Measurements from ENCODE around the gene NUMA1.

The NUMA1 gene

DNA sequence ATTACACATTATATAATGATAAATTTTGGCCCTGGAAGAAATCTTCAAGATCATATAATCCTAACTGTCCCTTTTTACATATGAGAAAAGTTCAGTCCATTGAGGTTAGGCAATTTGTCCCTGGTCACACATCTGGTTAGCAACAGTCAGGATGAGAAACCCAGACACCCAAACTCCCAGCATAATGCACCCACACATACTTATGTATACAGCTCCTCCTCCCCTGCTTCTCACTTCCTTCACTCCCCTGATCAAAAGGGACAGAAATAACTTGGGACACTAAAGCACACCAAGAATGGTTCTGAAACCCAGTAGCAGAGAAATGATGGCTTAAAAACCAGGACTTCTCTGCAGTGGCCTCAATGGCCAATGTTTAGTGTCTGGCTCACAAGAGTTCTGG is 11.1 kb downstream of the NUMA1 start:
- no peak for DNase-seq (ENCODE audit: extremely low spot score)
- CTCF ChIA-PET = no interaction called here
- TF ChIP-seq ARNT (IDR thresholded peaks at IDR 0.05) (no peak), FOXK2 (IDR thresholded peaks at IDR 0.05) (no peak), L3MBTL2 (conservative IDR thresholded peaks at IDR 0.05) (no peak), BHLHE40 (IDR thresholded peaks at IDR 0.05; ENCODE audit: borderline replicate concordance) (no peak), LEF1 (IDR thresholded peaks at IDR 0.05; ENCODE audit: borderline replicate concordance) (no peak), SUZ12 (IDR thresholded peaks at IDR 0.05) (no peak), ZNF384 (IDR thresholded peaks at IDR 0.05) (no peak), NFRKB (IDR thresholded peaks at IDR 0.05) (no peak), CTBP1 (IDR thresholded peaks at IDR 0.05; ENCODE audit: borderline replicate concordance) (no peak)
- TF ChIP-seq, protein P1, sequence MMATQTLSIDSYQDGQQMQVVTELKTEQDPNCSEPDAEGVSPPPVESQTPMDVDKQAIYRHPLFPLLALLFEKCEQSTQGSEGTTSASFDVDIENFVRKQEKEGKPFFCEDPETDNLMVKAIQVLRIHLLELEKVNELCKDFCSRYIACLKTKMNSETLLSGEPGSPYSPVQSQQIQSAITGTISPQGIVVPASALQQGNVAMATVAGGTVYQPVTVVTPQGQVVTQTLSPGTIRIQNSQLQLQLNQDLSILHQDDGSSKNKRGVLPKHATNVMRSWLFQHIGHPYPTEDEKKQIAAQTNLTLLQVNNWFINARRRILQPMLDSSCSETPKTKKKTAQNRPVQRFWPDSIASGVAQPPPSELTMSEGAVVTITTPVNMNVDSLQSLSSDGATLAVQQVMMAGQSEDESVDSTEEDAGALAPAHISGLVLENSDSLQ (IDR thresholded peaks at IDR 0.05) = no peak
- POLR2A ChIA-PET = interaction anchor here (0.8 to 1.3 kb wide), 2 partner anchors 9 to 10 kb away, joined by 3 read pairs; no protein-coding TSS in a partner anchor

DNA sequence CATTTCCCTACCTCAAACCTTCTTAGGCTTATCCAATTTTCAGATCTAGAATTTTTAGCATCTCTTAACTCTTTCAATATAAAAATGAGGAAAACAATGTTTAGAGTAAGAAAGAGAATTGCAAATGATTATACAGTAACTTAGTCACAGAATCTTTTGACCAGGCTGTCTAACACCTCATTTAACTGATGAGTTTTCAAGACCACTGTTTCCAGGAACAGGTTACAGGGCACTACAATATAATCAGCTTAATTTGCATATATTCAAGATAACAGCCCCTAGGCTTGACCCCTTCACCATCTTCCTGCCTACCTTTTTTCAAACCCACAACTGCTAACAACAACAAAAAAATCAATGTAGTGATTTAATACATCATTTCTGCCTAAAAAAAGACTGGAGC is 12.7 kb downstream of the NUMA1 start:
- ChIA-PET CTCF (interaction anchor here (0.6 kb wide), 1 partner anchor 167 kb away, joined by 3 read pairs; no protein-coding TSS in a partner anchor), POLR2A (interaction anchor here (1.5 kb wide), 1 partner anchor 45 kb away, joined by 3 read pairs; the partner anchor contains the start of gene ANAPC15)
- DNase-seq (ENCODE audit: extremely low spot score) = no peak
- no peak for TF ChIP-seq ELF4 (IDR thresholded peaks at IDR 0.05)
- TF ChIP-seq SUZ12 (IDR thresholded peaks at IDR 0.05) = no peak
- TF ChIP-seq LEF1 (IDR thresholded peaks at IDR 0.05; ENCODE audit: borderline replicate concordance) = no peak
- no peak for TF ChIP-seq SP1 (IDR thresholded peaks at IDR 0.05)
- TF ChIP-seq HDGF (IDR thresholded peaks at IDR 0.05; ENCODE audit: borderline replicate concordance) = no peak
- TF ChIP-seq NFRKB (IDR thresholded peaks at IDR 0.05) = no peak
- TF ChIP-seq CTBP1 (IDR thresholded peaks at IDR 0.05; ENCODE audit: borderline replicate concordance) = no peak
- TF ChIP-seq L3MBTL2 (conservative IDR thresholded peaks at IDR 0.05) = no peak
- no peak for TF ChIP-seq FOXM1 (IDR thresholded peaks at IDR 0.05; ENCODE audit: borderline replicate concordance)
- no peak for TF ChIP-seq ARNT (IDR thresholded peaks at IDR 0.05)
- TF ChIP-seq BHLHE40 (IDR thresholded peaks at IDR 0.05; ENCODE audit: borderline replicate concordance) = no peak
- no peak for TF ChIP-seq FOXK2 (IDR thresholded peaks at IDR 0.05)
- no peak for TF ChIP-seq TARDBP (IDR thresholded peaks at IDR 0.05)
- no peak for TF ChIP-seq ZNF384 (IDR thresholded peaks at IDR 0.05)
- TF ChIP-seq, protein P1 (IDR thresholded peaks at IDR 0.05) = no peak
- TF ChIP-seq FOXA1 (IDR thresholded peaks at IDR 0.05) = no peak

DNA sequence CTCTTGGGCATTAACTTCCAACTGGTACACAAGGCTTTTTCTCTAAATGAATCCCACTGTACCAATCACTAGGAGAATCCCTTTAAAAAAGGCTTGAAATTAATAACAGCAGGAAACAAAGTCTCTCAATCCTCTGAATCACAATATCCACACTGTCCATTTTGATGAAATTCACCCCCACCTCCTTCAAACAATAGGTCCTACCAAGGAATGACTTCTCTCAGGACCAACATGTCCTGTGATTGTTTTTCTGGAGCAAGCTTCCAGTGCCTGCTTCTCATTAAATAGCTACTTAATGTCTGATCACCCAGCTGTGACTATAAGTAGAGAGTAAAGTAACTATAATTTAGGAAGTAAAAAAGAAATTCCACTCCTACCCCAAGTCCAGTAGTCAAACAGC is 13.1 kb downstream of the NUMA1 start:
- CTCF ChIA-PET = interaction anchor here (0.6 kb wide), 1 partner anchor 168 kb away, joined by 3 read pairs; no protein-coding TSS in a partner anchor
- POLR2A ChIA-PET = interaction anchor here (1.5 kb wide), 1 partner anchor 45 kb away, joined by 3 read pairs; the partner anchor contains the start of gene ANAPC15
- DNase-seq (ENCODE audit: extremely low spot score) = no peak
- TF ChIP-seq FOXM1 (IDR thresholded peaks at IDR 0.05; ENCODE audit: borderline replicate concordance) = no peak
- TF ChIP-seq CTBP1 (IDR thresholded peaks at IDR 0.05; ENCODE audit: borderline replicate concordance) = no peak
- TF ChIP-seq ELF4 (IDR thresholded peaks at IDR 0.05) = no peak

DNA sequence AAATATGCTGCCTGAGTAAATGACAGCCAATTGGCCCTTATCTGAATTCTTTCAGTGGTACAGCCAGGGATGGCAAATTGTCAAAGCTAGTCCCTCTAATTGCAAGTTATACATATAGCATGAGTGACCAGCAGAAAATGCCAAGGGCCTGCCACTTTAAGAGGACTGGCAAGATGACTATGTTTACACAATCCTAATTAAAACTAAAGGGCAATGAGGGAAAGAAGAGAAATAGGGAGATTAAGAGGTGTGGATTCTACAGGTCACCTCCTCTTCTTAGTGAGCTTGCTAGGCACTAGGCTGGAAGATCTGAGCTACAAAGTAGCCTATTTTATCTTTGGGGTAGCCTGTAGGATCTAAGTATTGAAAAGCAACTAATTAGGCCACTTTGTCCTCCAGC is 13.5 kb downstream of the NUMA1 start:
- CTCF ChIA-PET = interaction anchor here (0.6 kb wide), 1 partner anchor 363 kb away, joined by 3 read pairs; no protein-coding TSS in a partner anchor
- POLR2A ChIA-PET = interaction anchor here (1.5 kb wide), 1 partner anchor 45 kb away, joined by 3 read pairs; the partner anchor contains the start of gene ANAPC15
- TF ChIP-seq TARDBP (IDR thresholded peaks at IDR 0.05) (no peak), FOXA1 (IDR thresholded peaks at IDR 0.05) (no peak), FOXK2 (IDR thresholded peaks at IDR 0.05) (no peak), ZNF384 (IDR thresholded peaks at IDR 0.05) (no peak), CTBP1 (IDR thresholded peaks at IDR 0.05; ENCODE audit: borderline replicate concordance) (no peak), BHLHE40 (IDR thresholded peaks at IDR 0.05; ENCODE audit: borderline replicate concordance) (no peak), ARNT (IDR thresholded peaks at IDR 0.05) (no peak)
- DNase-seq (ENCODE audit: extremely low spot score) = no peak

DNA sequence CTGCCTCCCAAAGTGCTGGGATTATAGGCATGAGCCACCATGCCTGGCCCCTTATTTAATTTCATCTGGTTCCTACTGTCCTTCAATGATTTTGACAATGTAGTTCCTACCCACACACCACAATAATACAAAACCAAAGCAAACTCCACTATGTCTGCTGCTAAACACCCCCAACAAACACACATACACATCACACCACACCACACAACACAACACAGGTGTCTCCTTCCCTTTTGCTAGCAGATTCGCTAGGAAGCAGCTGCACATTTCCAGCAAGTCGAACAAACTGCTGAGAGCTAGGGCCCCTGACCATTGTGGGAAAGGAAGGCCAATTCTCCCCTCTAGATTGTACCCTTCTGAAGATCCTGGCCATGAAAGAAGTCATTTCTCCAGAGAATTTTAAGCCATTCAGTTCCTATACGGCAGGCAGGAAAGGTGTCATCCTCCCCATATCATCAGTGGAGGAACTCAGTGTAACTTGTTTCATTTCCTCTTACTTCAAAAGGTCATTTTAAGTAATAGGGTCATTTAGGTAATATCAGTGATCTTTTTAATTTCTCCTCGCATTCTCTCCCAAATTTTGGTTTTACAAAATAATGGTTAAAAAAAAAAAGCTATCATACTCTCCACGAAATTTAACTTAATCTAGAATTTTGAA is 18.5 kb downstream of the NUMA1 start:
- ChIA-PET POLR2A (no interaction called here), CTCF (interaction anchor here (0.7 kb wide), 1 partner anchor 1557 kb away, joined by 3 read pairs; no protein-coding TSS in a partner anchor)

More for the DNA sequence above, 18.5 kb downstream of the NUMA1 start:
- TF ChIP-seq NFRKB (IDR thresholded peaks at IDR 0.05) = no peak
- no peak for TF ChIP-seq FOXM1 (IDR thresholded peaks at IDR 0.05; ENCODE audit: borderline replicate concordance)
- no peak for TF ChIP-seq CTBP1 (IDR thresholded peaks at IDR 0.05; ENCODE audit: borderline replicate concordance)
- TF ChIP-seq FOXA1 (IDR thresholded peaks at IDR 0.05) = no peak
- no peak for TF ChIP-seq LEF1 (IDR thresholded peaks at IDR 0.05; ENCODE audit: borderline replicate concordance)
- TF ChIP-seq SUZ12 (IDR thresholded peaks at IDR 0.05) = no peak
- TF ChIP-seq, protein P1 (IDR thresholded peaks at IDR 0.05) = no peak
- no peak for TF ChIP-seq HDGF (IDR thresholded peaks at IDR 0.05; ENCODE audit: borderline replicate concordance)
- TF ChIP-seq ELF4 (IDR thresholded peaks at IDR 0.05) = no peak
- TF ChIP-seq ARNT (IDR thresholded peaks at IDR 0.05) = no peak
- DNase-seq (ENCODE audit: extremely low spot score) = no peak

All from HEK293T (cell line).